CMK (cell line): ENCODE data around the gene MEST.
"Not testable (repeated sequence)": the region's sequence is repeated elsewhere in the genome, so short reads cannot be mapped to it uniquely, and the experiment has no call there.

Experiments used
- DNase-seq: peaks from one replicate; pipeline ENCODE4 v3.0.0-alpha.2; 2010; ENCODE audit warnings: low read depth

The MEST gene

DNA sequence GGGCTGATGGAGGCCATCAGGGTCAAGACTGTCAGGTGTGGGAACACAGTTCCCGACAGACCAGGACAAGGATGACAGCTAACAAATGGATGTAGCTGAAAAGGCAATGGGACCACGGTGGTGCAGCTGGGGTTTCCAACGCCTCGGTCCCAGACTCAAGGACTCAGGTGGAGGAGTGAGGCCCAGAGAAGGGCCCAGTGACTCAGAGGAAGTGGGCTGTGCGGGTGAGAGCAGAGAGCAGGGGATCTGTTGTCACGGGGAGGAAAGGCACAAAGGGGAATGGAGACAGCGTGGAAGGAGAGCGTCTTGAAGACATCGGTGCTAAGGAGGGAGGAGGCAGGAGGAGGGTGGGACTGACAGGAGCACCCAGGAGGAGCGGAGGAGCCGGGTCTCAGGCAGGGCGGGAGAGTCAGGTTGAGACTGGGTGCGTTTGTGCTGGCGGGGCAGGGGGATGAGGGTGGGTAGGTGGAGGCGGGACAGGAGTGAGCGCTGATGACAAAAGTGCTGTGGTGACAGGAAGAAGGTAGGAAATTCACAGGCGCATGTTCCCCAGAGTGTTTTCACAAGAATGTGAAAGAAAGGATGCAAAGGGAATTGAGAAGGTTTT, 31.7 kb downstream of the MEST start:
- DNase-seq = not testable (repeated sequence)

DNA sequence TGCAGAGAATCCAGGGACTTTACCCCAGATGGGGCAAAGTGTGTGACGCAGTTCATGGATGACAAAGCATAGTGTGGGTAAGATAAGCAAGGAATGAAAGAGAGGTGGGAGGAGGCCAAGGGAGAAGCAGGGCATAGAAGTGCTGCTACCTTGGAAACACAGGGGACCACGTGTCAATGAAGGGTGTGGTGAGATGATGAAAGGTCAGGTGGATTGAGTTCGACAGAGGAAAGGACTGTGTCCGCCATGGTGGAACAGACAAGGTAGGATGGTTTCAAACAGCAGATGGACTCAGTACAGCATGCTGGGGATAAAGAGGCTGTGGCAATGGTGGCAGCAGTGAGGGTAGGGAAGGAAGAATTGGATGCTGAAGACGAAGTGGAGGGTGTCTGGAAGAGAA, 32.7 kb downstream of the MEST start:
- no peak for DNase-seq

DNA sequence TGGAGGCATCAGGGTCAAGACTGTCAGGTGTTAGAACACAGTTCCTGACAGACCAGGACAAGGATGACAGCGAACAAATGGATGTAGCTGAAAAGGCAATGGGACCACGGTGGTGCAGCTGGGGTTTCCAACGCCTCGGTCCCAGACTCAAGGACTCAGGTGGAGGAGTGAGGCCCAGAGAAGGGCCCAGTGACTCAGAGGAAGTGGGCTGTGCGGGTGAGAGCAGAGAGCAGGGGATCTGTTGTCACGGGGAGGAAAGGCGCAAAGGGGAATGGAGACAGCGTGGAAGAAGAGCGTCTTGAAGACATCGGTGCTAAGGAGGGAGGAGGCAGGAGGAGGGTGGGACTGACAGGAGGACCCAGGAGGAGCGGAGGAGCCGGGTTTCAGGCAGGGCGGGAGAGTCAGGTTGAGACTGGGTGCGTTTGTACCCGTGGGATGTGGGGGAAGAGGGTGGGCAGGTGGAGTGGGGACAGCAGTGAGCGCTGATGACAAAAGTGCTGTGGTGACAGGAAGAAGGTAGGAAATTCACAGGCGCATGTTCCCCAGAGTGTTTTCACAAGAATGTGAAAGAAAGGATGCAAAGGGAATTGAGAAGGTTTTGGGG, 36.0 kb downstream of the MEST start:
- not testable (repeated sequence) for DNase-seq

DNA sequence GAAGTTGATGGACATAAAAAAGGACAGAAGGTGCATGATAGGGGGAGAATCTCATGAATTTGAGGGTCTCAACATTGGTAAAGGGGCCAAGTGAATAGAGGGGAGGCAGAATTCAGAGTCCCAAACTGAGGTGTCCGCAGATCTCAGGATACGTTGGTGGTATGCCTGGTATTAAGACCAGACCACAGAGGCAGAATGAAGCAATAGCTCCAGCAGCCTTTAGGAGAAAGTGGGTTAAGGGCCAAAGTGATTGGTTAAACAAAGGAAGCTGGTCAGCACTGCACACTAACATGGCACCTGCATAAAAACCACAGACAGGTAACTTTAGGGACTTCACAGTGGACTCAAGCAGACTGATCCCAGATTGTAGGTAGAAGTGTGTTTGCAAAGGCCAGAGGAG, 37.5 kb downstream of the MEST start:
- DNase-seq = no peak

DNA sequence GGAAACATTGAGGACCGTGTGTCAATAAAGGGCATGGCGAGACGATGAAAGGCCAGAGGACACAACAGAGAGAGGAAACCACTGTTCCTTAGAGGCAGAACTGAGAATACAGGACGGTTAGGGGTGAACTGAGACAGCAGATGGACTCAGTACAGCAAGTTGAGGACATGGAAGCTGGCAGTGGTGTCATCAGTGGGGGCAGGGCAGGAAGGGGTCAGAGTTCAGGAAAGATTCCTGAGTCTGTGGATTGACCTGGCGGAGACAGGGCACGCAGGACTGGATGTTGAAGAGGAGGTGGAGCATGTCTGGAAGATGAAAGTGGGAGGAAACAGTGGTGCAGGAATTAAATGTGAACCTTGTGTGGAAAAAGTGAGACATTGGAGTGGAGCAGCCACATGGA, 46.0 kb downstream of the MEST start:
- not testable (repeated sequence) for DNase-seq

DNA sequence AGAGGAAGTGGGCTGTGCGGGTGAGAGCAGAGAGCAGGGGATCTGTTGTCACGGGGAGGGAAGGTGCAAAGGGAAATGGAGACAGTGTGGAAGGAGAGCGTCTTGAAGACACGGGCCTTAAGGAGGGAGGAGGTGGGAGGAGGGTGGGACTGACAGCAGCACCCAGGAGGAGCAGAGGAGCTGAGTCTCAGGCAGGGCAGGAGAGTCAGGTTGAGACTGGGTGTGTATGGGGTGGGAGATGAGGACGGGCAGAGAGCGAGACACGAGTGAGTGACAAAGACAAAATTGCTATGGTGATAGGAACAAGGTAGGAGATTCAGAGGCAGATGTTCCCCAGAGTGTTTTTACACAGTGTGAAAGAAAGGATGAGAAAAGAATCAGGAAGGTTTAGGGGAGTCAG, 49.4 kb downstream of the MEST start:
- not testable (repeated sequence) for DNase-seq

DNA sequence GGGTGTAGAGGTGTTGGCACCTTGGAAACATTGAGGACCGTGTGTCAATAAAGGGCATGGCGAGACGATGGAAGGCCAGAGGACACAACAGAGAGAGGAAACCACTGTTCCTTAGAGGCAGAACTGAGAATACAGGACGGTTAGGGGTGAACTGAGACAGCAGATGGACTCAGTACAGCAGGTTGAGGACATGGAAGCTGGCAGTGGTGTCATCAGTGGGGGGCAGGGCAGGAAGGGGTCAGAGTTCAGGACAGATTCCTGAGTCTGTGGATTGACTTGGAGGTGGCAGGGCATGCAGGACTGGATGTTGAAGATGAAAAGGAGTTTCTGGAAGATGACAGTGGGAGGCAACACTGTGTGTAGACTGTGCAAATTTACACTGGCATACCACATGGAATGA, 50.4 kb downstream of the MEST start:
- DNase-seq = not testable (repeated sequence)

DNA sequence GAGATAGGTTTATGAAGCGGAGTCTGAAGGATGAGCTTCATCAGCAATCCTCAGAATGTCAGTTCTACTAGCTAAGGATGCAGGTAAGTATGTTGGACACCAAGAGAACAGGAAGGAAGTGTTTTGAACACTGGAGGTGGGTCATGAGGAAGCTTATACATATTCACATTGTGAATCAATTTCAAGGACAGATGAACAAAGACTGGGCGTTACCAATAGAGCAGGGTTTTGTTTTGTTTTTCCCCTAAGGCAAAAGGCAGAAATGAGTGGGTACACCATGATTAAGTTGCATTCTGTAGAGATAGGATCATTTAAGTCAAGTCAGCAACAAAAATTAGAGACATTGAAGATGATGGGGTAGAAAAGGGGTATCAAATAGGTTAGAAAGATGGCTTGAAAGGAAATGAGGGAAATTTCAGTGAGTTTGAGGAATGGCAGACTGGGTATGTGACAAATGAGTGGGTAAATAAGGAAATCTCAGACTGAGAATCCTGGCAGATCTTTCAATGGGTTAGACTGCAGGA, 51.7 kb downstream of the MEST start:
- no peak for DNase-seq

DNA sequence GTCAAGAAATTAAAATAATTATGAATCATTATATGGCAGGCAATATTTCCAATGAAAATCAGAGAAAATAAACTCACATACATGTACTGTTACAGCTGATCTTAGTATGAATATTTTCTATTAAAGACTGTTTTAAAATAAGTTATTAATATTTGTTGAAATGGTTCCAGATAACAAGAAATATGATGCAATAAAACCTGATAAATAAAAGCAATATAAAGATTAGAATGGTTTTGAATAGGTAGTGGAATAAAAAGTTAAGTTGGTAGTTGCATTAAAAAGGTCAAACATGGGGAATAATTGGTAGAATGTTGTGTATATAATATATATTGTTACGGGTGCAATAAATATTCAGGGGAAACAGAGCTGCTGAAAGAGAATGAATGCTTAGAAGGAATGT, 52.5 kb downstream of the MEST start:
- no peak for DNase-seq

DNA sequence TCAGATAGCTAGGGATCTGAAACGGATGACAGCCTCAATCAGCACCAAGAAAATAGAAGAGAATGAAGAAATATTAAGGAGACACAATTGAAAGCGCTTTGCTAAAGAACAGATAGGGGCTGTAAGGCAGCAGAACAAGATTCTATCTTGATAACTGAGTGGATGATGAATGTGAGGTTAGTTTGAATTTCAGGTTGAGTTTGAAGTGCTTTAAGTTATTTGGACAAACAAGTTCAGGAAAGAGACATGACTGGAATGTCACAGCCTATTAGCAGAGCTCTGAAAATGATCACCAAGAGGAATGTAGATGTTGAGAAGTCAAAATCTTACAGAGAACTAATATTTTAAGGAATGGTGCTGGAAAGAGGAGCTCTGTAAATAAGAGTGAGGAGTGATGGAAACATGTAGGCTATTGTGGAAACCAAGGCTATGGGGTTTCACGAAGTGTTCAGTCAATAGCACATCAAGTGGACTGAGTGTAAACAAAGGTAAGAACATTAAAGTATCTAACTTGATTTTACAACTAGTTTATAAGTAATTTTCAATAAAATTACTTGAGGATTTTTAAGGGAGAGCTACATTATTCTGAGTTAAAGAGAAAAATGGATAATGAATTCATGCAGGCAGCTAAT, 61.6 kb downstream of the MEST start:
- DNase-seq = no peak

DNA sequence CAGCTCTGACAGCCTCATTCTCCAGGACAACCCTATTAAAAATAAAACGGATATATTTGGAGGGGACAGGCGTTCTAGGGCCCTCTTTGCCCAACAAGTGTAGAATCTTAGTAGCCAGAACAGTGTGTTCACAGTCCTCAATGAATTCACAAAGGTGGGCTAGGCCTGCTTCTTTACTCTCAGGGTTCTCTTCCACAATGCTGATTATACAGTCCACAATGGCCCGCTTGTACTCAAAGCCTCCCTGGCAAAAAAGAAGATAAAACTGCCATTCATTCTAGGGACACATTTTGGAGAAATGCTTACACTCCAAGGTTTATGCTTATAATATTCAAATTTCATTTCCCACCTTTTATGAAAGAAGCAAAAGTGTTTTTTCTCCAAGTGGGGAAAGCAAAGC, 62.6 kb downstream of the MEST start:
- no peak for DNase-seq
